IPS DF 6.9 (cell line): Measurements from ENCODE around the gene TEAD1.
"Not testable (repeated sequence)": the region's sequence is repeated elsewhere in the genome, so short reads cannot be mapped to it uniquely, and the experiment has no call there.

Source experiments
- DNase-seq: peaks from one replicate; pipeline ENCODE4 v3.0.0-alpha.2; 2013; ENCODE audit warnings: low read depth, low spot score
- H3K27ac ChIP-seq: one replicate; pipeline ENCODE4 v1.5.1; 2013; ENCODE audit warnings: low read length, control low read depth
- H3K27me3 ChIP-seq: 2 replicates; pipeline ENCODE4 v1.6.1; 2013; ENCODE audit warnings: mild to moderate bottlenecking, low read length; ENCODE audit not compliant: control insufficient read depth, insufficient read depth
- H3K36me3 ChIP-seq: 2 replicates; pipeline ENCODE4 v1.6.1; 2013; ENCODE audit warnings: low read length; ENCODE audit not compliant: control insufficient read depth, insufficient read depth
- H3K4me1 ChIP-seq: 2 replicates; pipeline ENCODE4 v1.6.1; 2013; ENCODE audit warnings: low read length; ENCODE audit not compliant: control insufficient read depth, insufficient read depth
- H3K4me3 ChIP-seq: 2 replicates; pipeline ENCODE4 v1.5.1; 2013; ENCODE audit warnings: mild to moderate bottlenecking, low read length
- H3K9me3 ChIP-seq: 2 replicates; pipeline ENCODE4 v1.6.1; 2013; ENCODE audit warnings: low read length, inconsistent platforms; ENCODE audit not compliant: control insufficient read depth, insufficient read depth
- whole genome bisulfite sequencing: extraction: QIAGEN DNeasy Blood & Tissue Kit; methylation state at CpG from one replicate; pipeline ENCODE4 v1.1.7; 2013; ENCODE audit warnings: mixed read lengths, missing lambda C conversion rate; ENCODE audit not compliant: insufficient read length, insufficient coverage; 5-methylcytosine and 5-hydroxymethylcytosine counted together

TEAD1 gene

GRCh38 chr11:12871788-12872321 is 197.6 kb downstream of the TEAD1 start:
- WGBS, result no CpG with 5 or more reads among the region's 11 CpGs

DNA sequence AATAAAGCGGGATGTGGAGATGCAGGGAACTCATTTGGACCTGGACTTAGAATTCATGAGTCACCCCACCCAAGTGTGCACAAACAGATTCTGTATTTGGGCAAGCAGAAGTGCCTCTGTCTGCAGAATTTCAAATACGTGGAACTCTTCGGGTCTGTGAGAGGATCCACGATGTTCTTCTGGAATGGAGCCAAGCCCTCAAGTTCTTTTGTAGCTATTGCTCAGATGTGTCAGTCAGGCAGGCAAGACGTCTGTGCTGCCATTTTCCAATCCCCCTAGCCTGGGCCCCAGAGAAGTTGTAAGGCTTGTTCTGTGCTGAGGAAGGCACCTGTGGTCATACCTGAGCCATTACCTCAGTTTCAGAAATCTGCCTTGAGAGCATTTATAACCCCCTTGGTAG is 202.1 kb downstream of the TEAD1 start:
- Histone ChIP-seq H3K36me3 (0 out of 2 replicates have a peak, but pooled peaks cover 3% of the 10 kb centered on the region), H3K4me3 (no peak overlapping the region), H3K9me3 (no peaks in the 10 kb centered on the region), H3K4me1 (peaks cover 3% of the 10 kb centered on the region; the same call in 1 of the 2 replicates), H3K27me3 (no peaks in the 10 kb centered on the region), H3K27ac (no peak overlapping the region)
- DNase-seq, result no peak
- WGBS, result no CpG with 5 or more reads among the region's 5 CpGs

More at GRCh38 chr11:12871788-12872321, 197.6 kb downstream of the TEAD1 start:
- H3K36me3 ChIP-seq, result no peaks in the 10 kb centered on the region
- H3K4me1 ChIP-seq, result no peaks in the 10 kb centered on the region
- no peaks in the 10 kb centered on the region for H3K9me3 ChIP-seq
- H3K4me3 ChIP-seq, result no peak overlapping the region
- no peak overlapping the region for H3K27ac ChIP-seq
- no peak for DNase-seq
- H3K27me3 ChIP-seq, result no peaks in the 10 kb centered on the region

- DNase-seq, result no peak
- peaks cover 3% of the 10 kb centered on the region; the same call in 1 of the 2 replicates for H3K4me1 ChIP-seq
- H3K4me3 ChIP-seq, result no peak overlapping the region
- WGBS, result no CpG with 5 or more reads among the region's 5 CpGs
- H3K36me3 ChIP-seq, result 0 out of 2 replicates have a peak, but pooled peaks cover 5% of the 10 kb centered on the region
- no peak overlapping the region for H3K27ac ChIP-seq
- H3K9me3 ChIP-seq, result no peaks in the 10 kb centered on the region
- no peaks in the 10 kb centered on the region for H3K27me3 ChIP-seq
Measured at GRCh38 chr11:12876988-12877387, 202.8 kb downstream of the TEAD1 start.

DNA sequence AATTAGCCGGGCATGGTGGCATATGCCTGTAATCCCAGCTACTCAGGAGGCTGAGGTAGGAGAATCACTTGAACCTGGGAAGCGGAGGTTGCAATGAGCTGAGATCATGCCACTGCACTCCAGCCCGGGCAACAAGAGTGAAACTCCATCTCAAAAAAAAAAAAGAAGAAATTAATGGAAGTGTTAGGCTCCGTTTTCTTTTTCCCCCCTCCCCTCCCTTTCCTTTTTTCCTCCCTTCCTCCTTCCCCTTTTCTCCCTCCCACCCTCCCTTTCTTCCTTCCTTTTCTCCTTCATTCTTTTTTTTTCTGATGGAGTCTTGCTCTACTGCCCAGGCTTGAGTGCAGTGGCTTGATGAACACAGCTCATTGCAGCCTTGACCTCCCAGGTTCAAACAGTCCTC is 203.3 kb downstream of the TEAD1 start:
- H3K27me3 ChIP-seq, H3K9me3 ChIP-seq, H3K36me3 ChIP-seq, DNase-seq, H3K4me3 ChIP-seq, H3K4me1 ChIP-seq, H3K27ac ChIP-seq: not testable (repeated sequence)
- WGBS, result no CpG with 5 or more reads among the region's 4 CpGs

DNA sequence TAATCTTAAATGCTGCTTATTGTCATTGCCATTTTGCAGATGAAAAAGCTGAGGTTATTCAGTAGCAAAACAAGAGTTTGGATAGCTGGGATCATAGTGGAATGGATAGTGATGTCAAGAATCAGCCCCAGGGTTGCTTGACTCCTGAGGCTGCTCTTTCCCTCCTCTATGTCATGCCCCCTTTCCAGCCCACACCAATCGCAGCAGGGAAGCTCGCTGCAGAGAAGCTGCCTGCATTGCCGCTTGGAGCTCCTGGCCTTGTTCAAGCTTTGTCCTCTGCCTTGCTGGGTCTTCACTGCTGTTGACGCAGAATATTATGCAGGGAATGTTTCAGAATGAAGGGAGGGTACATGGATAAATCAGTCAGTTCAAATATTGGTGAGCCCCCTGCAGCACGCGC is 206.1 kb downstream of the TEAD1 start:
- H3K27ac ChIP-seq, result no peak overlapping the region
- no CpG with 5 or more reads among the region's 6 CpGs for WGBS

DNA sequence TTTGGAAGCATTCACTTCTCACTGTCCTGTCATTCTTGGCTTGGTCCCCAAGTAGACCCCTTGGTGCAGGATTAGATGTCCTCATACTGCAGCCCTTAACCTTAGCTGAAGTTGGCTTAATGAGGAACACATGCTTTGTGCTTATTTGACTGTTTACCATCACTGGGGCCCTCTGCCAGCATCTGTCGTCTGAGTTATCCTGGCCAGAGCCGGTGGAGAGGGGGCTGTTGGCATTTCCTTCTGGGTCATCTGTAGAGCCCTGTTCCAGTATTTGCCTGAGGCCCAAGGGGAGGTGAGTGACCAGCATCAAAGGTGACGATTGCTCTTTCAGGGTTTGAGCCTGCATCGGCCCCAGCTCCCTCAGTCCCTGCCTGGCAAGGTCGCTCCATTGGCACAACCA is 208.4 kb downstream of the TEAD1 start:
- H3K27me3 ChIP-seq, result no peaks in the 10 kb centered on the region
- H3K4me1 ChIP-seq, result peaks cover 3% of the 10 kb centered on the region; the same call in 1 of the 2 replicates
- H3K27ac ChIP-seq, result no peak overlapping the region
- no peaks in the 10 kb centered on the region for H3K9me3 ChIP-seq
- no peak overlapping the region for H3K4me3 ChIP-seq
- WGBS, result no CpG with 5 or more reads among the region's 5 CpGs
- 0 out of 2 replicates have a peak, but pooled peaks cover 9% of the 10 kb centered on the region for H3K36me3 ChIP-seq
- no peak for DNase-seq

More for the DNA sequence above, 206.1 kb downstream of the TEAD1 start:
- no peaks in the 10 kb centered on the region for H3K27me3 ChIP-seq
- no peaks in the 10 kb centered on the region for H3K9me3 ChIP-seq
- peaks cover 3% of the 10 kb centered on the region; the same call in 1 of the 2 replicates for H3K4me1 ChIP-seq
- DNase-seq, result no peak
- H3K36me3 ChIP-seq, result 0 out of 2 replicates have a peak, but pooled peaks cover 9% of the 10 kb centered on the region
- no peak overlapping the region for H3K4me3 ChIP-seq

DNA sequence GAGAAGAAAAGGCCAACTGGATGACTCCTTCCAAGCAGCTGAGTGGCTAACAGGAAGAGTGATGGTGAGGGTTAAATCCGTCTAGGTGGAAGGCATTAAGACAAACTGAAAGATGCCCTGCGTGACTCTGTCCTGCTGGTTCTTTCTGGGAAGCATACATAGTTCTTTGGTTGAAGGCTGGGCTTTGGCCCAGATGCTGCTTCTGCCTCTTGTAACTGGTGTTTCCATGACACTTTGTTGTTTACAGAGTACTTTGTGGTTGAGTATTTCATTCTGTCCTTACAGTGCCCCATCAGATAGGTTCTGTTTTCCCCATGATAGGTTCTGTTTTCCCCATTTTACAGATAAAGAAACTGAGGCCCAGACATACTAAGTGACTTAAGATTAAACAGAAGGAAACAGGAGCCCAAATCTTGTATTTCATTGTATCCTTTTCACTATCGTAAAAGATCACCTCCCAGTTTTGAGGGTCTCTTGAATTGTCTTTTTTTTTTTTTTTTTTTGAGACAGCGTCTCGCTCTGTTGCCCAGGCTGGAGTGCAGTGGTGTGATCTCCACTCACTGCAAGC is 210.6 kb downstream of the TEAD1 start:
- H3K36me3 ChIP-seq, result 0 out of 2 replicates have a peak, but pooled peaks cover 7% of the 10 kb centered on the region
- H3K4me3 ChIP-seq, result no peak overlapping the region
- H3K27me3 ChIP-seq, result no peaks in the 10 kb centered on the region
- no peaks in the 10 kb centered on the region for H3K4me1 ChIP-seq
- H3K9me3 ChIP-seq, result no peaks in the 10 kb centered on the region
- no peak overlapping the region for H3K27ac ChIP-seq
- DNase-seq, result no peak
- WGBS, result no CpG with 5 or more reads among the region's 5 CpGs

DNA sequence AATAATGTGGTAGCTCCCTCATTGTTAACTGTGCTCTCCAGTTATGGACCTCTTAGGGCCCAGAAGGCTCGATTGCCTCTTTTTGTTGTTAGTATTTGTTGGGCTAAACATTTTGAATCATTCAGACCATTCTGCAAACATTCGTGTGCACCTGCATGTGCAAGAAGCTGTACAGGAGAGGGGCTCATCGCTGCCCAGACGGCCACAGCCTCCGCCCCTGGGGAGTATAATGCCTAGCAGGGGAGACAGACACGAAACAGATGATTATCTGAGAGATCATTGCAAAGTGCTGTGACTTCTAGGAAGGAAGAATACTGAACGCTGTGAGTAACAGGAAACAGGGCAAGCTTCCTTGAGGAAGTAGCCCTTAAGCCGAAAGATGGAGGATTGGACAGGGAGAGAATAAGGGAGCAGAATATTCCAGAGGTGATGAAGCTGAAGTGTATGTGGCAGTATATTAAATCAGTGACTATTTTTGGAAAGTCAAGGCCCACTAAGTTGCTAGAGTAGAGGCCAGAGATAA is 211.6 kb downstream of the TEAD1 start:
- Histone ChIP-seq H3K4me3 (no peak overlapping the region), H3K27ac (no peak overlapping the region), H3K4me1 (no peaks in the 10 kb centered on the region), H3K9me3 (no peaks in the 10 kb centered on the region), H3K36me3 (0 out of 2 replicates have a peak, but pooled peaks cover 7% of the 10 kb centered on the region), H3K27me3 (no peaks in the 10 kb centered on the region)
- WGBS, result no CpG with 5 or more reads among the region's 8 CpGs
- DNase-seq, result no peak

GRCh38 chr11:12886508-12886907 is 212.3 kb downstream of the TEAD1 start:
- no peak for DNase-seq
- Histone ChIP-seq H3K27me3 (no peaks in the 10 kb centered on the region), H3K27ac (no peak overlapping the region), H3K4me1 (no peaks in the 10 kb centered on the region), H3K4me3 (no peak overlapping the region), H3K36me3 (0 out of 2 replicates have a peak, but pooled peaks cover 7% of the 10 kb centered on the region), H3K9me3 (no peaks in the 10 kb centered on the region)

DNA sequence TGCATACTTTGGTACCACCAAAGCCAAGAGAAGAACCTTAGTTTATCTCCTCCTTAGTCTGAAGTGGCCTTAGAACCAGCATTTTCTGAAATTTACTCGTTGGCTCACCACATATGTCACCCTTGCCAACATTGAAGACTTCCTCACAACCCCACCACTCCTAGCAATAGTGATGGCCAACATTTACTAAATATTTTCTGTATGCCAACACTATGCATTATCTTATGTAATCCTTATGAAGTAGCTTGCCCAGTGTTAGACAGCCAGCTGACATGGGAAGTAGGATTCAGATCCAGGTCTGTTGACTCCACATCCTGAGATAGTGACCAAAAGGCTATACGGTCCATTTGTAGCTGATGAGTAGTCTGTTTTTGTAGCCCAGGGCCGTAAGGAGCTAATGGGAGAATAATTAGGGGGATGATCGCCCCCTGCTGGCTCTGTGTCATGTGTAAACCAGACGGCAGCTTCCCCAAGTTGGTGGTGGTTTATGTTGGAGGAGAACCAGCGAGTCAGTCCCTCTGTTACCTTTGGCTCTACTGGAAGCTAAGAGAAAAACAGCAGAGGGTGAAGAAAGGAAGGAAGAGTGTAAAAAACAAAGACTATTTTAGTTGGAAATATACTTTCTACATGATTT is 214.4 kb downstream of the TEAD1 start:
- DNase-seq, result peak; percentile 74
- H3K27me3 ChIP-seq, result no peaks in the 10 kb centered on the region
- no peak overlapping the region for H3K27ac ChIP-seq
- no peaks in the 10 kb centered on the region for H3K9me3 ChIP-seq
- peaks cover 4% of the 10 kb centered on the region; the same call in 1 of the 2 replicates for H3K4me1 ChIP-seq
- no peak overlapping the region for H3K4me3 ChIP-seq
- no peaks in the 10 kb centered on the region for H3K36me3 ChIP-seq
- WGBS, result no CpG with 5 or more reads among the region's 6 CpGs
